Activated CD8-positive, alpha-beta memory T cell treated with anti-CD3 and anti-CD28 coated beads for 48 hours (primary cell): ENCODE data around the gene E2F4.

ENCODE experiments used
- DNase-seq, 3 experiments: peaks; one replicate each; pipeline ENCODE4 v3.0.0-alpha.2; 2020; ENCODE audit warnings: low read depth in 2 of 3, low spot score in 2 of 3

The E2F4 gene

GRCh38 chr16:67191995-67192681 lies at the start of gene E2F4:
Gene E2F4 (plus strand): TSS chr16:67192155. CDS start chr16:67192228, 73 bp downstream.
- DNase-seq, result peak; percentile 69 to 81 (median 70)

- no peak for DNase-seq
Observed at GRCh38 chr16:67142342-67142741, 49.6 kb upstream of the E2F4 start.

- DNase-seq, result no peak
Observed at GRCh38 chr16:67144943-67145342, 47.0 kb upstream of the E2F4 start.

- no peak for DNase-seq
Observed at GRCh38 chr16:67145746-67146145, 46.2 kb upstream of the E2F4 start.

- DNase-seq, result no peak
Observed at GRCh38 chr16:67146523-67147357, 45.2 kb upstream of the E2F4 start.

GRCh38 chr16:67147437-67148140 lies 44.4 kb upstream of the E2F4 start:
- no peak for DNase-seq

- DNase-seq, result no peak
Observed at GRCh38 chr16:67148221-67148620, 43.7 kb upstream of the E2F4 start.

GRCh38 chr16:67148656-67149275 lies 43.2 kb upstream of the E2F4 start:
- DNase-seq, result no peak

GRCh38 chr16:67149276-67150046 lies 42.5 kb upstream of the E2F4 start:
- DNase-seq, result no peak

- no peak for DNase-seq
Observed at GRCh38 chr16:67150047-67150832, 41.7 kb upstream of the E2F4 start.

- DNase-seq, result no peak
Observed at GRCh38 chr16:67150833-67151396, 41.0 kb upstream of the E2F4 start, which contains the start of gene B3GNT9. Gene B3GNT9 (minus strand): TSS chr16:67150998. CDS start chr16:67150485, 513 bp downstream.

- no peak for DNase-seq
Observed at GRCh38 chr16:67151431-67152097, 40.4 kb upstream of the E2F4 start.

- no peak for DNase-seq
Observed at GRCh38 chr16:67154578-67155294, 37.2 kb upstream of the E2F4 start.

- DNase-seq, result peak; percentile 54 to 70 (median 69)
Observed at GRCh38 chr16:67155295-67156142, 36.4 kb upstream of the E2F4 start.

- DNase-seq, result no peak
Observed at GRCh38 chr16:67156143-67156844, 35.7 kb upstream of the E2F4 start.

- no peak for DNase-seq
Observed at GRCh38 chr16:67157106-67157748, 34.7 kb upstream of the E2F4 start.
